Dendritic cell treated with granulocyte-macrophage colony-stimulating factor and Interleukin-4, amounts not matched to agents 40 ng/mL and 50 ng/mL, for 4 days (primary cell): Measurements from ENCODE around the gene ELOB.

Experiments used
- H3K27ac Mint-ChIP-seq: one replicate; pipeline ENCODE4 v1.8.0; 2022; ENCODE audit warnings: mild to moderate bottlenecking, mixed read lengths
- H3K27me3 Mint-ChIP-seq: one replicate; pipeline ENCODE4 v1.8.0; 2022; ENCODE audit warnings: mild to moderate bottlenecking, mixed read lengths
- H3K36me3 Mint-ChIP-seq: one replicate; pipeline ENCODE4 v1.8.0; 2022; ENCODE audit warnings: low read depth, mixed read lengths
- H3K4me1 Mint-ChIP-seq: one replicate; pipeline ENCODE4 v1.8.0; 2022; ENCODE audit warnings: low read depth, mixed read lengths
- H3K4me3 Mint-ChIP-seq: one replicate; pipeline ENCODE4 v1.8.0; 2022; ENCODE audit warnings: mild to moderate bottlenecking, moderate library complexity, mixed read lengths
- H3K9me3 Mint-ChIP-seq: one replicate; pipeline ENCODE4 v1.8.0; 2022; ENCODE audit warnings: mixed read lengths
- intact Hi-C: fragments of 100-400 bp; cut with micrococcal nuclease; formaldehyde crosslinking; loops from one replicate; pipeline ENCODE4 v1.15.0; 2022

ELOB gene

DNA sequence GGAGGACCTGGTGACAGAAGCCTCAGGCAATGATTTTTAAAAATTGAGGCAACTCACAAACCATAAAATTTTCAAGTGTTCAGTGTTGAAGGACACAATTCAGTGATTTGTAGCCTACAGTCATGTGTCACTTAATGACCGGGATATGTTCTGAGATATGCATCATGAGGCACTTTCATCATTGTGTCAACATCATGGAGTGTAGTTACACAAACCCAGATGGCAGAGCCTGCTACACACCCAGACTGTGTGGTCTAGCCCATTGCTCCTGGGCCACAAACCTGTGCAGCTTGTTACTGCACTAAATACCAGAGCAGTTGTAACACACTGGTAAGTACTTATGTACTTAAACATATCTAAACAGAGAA lies 22.8 kb upstream of the ELOB start:
- Mint-ChIP-seq H3K9me3 (peaks cover 17% of the 10 kb centered on the region), H3K36me3 (no peaks in the 10 kb centered on the region), H3K27me3 (peaks cover 7% of the 10 kb centered on the region), H3K27ac (no peak overlapping the region), H3K4me1 (peaks cover 41% of the 10 kb centered on the region), H3K4me3 (no peak overlapping the region)
- intact Hi-C loops: no loop called here

DNA sequence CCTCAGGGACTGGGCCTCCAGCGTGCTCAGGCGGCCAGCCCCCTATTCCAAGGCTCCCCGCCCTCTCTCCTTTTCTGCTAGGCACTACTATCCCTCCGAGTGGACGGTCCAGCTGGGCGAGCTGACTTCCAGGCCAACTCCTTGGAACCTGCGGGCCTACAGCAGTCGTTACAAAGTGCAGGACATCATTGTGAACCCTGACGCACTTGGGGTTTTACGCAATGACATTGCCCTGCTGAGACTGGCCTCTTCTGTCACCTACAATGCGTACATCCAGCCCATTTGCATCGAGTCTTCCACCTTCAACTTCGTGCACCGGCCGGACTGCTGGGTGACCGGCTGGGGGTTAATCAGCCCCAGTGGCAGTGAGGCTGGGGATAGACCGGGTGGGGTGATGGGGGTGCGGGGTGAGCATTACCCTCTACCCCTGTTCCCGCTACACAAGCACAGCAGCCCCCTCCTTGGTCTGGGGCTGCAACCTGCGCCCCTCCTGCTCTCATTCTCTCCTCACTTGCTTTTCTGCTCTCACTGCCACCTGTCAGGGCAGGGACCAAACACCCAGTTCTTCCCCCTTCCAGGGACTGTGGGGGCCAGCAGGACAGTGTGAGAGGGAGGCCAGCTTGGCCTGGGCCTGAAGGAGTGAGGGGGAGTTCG lies 22.3 kb upstream of the ELOB start:
- peaks cover 7% of the 10 kb centered on the region for H3K27me3 Mint-ChIP-seq
- H3K36me3 Mint-ChIP-seq: no peaks in the 10 kb centered on the region
- peaks cover 46% of the 10 kb centered on the region for H3K4me1 Mint-ChIP-seq
- H3K9me3 Mint-ChIP-seq: peaks cover 13% of the 10 kb centered on the region
- intact Hi-C loops: no loop called here
- H3K27ac Mint-ChIP-seq: no peak overlapping the region
- no peak overlapping the region for H3K4me3 Mint-ChIP-seq

DNA sequence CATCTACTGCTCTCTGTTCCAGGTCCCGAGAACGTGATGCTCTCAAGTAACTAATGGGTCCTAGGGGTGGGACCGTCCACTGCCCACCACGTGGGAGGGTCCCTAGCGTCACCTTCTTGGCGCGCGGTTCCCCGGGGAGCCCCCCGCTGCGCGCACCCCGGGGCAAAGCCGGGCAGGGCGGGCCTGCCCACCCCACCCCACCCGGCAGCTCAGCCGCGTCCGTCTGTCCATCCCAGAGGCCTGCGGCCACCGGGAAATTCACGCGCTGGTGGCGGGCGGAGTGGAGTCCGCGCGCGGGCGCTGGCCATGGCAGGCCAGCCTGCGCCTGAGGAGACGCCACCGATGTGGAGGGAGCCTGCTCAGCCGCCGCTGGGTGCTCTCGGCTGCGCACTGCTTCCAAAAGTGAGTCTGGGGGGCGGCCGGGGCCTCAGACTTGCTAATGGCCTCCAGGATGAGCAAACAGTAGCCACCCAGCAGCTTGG lies 21.7 kb upstream of the ELOB start:
- peaks cover 52% of the 10 kb centered on the region for H3K4me1 Mint-ChIP-seq
- H3K27me3 Mint-ChIP-seq: peaks cover 4% of the 10 kb centered on the region
- no peak overlapping the region for H3K4me3 Mint-ChIP-seq
- H3K9me3 Mint-ChIP-seq: peaks cover 7% of the 10 kb centered on the region
- intact Hi-C loops: no loop called here
- H3K27ac Mint-ChIP-seq: no peak overlapping the region
- no peaks in the 10 kb centered on the region for H3K36me3 Mint-ChIP-seq

DNA sequence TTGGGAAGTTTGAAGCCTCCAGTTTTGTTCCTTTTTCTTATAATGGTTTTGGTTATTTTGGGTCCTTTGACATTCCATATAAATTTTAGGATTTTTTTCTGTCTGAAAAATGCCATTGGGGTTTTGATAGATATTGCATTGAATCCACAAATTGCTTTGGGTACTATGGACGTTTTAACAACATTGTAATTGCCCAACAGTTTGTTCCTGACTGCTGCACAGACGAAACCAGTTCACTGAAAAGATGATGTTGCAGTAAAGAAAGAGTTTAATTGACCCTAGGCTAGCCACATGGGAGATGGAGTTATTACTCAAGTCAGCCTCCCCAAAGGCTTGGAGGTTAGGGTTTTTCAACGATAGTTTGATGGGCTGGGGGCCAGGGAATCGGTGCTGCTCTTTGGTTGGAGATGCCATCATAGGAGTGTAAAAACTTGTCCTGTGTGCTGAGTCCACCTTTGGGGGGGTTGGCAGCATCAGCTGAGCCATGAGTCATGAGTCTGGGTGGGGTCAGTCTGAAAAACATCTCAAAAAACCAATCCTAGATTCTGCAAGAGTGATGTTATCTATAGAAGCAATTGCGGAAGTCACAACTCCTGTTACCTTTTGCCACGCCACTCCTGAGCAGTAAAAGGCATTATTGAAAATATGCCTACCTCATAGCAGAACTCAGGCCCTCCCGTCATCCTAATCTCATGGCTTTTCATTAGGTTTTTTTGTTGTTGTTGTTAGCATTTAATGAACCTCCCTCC lies 18.5 kb upstream of the ELOB start:
- Mint-ChIP-seq H3K27me3 (peaks cover 2% of the 10 kb centered on the region), H3K4me3 (no peak overlapping the region), H3K9me3 (no peaks in the 10 kb centered on the region), H3K4me1 (peaks cover 74% of the 10 kb centered on the region), H3K36me3 (peaks cover 6% of the 10 kb centered on the region), H3K27ac (peak overlapping the region; percentile 93)
- intact Hi-C loops: no loop called here

DNA sequence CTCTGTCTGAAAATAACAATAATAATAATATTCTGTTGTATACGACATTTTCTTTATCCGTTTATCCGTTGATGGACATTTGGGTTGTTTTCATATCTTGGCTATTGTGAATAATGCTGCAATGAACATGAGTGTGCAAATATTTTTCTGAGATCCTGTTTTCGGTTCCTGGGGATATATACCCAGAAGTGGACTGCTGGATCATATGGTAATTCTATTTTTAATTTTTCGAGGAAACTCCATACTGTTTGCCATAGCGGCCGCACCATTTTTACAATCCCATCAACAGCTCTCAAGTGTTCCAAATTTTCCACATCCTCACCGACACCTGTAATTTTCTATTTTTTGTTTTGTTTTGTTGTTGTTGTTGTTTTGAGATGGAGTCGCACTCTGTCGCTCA lies 15.9 kb upstream of the ELOB start:
- Mint-ChIP-seq H3K4me3 (peak overlapping the region; percentile 52), H3K27me3 (peaks cover 23% of the 10 kb centered on the region), H3K36me3 (peaks cover 6% of the 10 kb centered on the region), H3K4me1 (peaks cover 77% of the 10 kb centered on the region), H3K9me3 (no peaks in the 10 kb centered on the region), H3K27ac (peak overlapping the region; percentile 93)
- intact Hi-C loops: no loop called here

DNA sequence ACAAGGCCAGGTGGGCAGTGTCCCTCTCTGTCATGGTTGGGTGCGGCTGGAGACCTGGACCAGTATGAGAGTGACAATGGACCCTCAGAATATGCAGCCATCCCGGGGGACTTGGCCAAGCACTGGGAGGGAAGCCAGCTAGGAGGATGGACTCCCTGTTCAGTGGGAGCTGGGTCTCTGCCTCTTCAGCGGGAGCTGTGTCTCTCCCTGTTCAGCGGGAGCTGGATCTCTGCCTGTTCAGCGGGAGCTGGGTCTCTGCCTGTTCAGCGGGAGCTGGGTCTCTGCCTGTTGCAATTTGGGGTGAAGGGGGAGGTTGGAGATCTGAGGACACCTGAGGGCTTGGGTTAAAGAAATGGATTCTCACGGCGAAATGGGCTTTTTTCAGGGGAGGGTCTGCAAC lies 14.1 kb upstream of the ELOB start:
- Mint-ChIP-seq H3K9me3 (no peaks in the 10 kb centered on the region), H3K4me1 (peaks cover 79% of the 10 kb centered on the region), H3K36me3 (peaks cover 6% of the 10 kb centered on the region), H3K27ac (peak overlapping the region; percentile 93), H3K4me3 (no peak overlapping the region), H3K27me3 (peaks cover 36% of the 10 kb centered on the region)
- intact Hi-C loops: no loop called here

DNA sequence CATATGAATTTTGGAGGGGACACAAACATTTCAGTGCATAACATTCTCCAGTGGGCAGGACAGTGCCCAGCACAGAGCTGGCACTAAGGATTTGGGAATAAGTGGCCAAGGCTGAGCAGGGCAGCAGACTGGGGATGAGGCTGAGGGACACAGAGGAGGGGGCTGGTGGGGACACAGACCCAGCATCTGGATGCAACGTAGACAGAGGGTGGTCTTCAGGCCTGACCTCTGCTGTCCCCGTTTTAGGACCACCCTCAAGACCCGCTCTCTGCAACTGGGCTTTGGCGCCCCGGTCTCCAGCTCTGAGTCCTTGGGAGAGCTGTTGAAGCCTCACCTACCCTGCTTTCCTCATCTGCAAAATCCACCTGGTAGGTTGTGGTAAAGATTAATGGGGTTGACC lies 13.6 kb upstream of the ELOB start:
- peak overlapping the region; percentile 93 for H3K27ac Mint-ChIP-seq
- peaks cover 79% of the 10 kb centered on the region for H3K4me1 Mint-ChIP-seq

DNA sequence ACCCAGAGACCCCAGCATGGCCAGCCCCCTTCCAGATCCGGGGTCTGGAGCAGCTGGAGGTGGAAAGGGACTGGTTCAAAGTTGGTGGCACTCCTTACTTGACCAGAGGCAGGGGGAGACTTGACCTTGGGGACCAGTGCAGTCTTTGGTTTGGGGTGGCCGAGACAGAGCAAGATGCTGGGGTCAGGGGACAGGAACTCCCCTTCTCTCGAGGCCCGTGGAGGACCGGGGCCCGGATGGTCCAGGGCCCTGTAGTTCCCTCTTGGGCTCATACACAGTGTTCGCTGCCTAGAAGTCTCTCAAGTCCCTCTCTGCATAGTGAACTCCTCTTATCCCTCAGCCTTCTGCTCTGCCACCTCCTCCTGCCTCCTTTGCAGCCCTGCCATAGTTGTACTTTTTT lies 10.9 kb upstream of the ELOB start:
- no peaks in the 10 kb centered on the region for H3K9me3 Mint-ChIP-seq
- H3K4me3 Mint-ChIP-seq: peak overlapping the region; percentile 37
- peaks cover 57% of the 10 kb centered on the region for H3K27me3 Mint-ChIP-seq
- H3K4me1 Mint-ChIP-seq: peaks cover 68% of the 10 kb centered on the region
- peaks cover 10% of the 10 kb centered on the region for H3K36me3 Mint-ChIP-seq
- intact Hi-C loops: no loop called here
- peak overlapping the region; percentile 9 for H3K27ac Mint-ChIP-seq

More for the DNA sequence above, 13.6 kb upstream of the ELOB start:
- H3K9me3 Mint-ChIP-seq: no peaks in the 10 kb centered on the region
- no peak overlapping the region for H3K4me3 Mint-ChIP-seq
- intact Hi-C loops: no loop called here
- H3K27me3 Mint-ChIP-seq: peaks cover 41% of the 10 kb centered on the region
- H3K36me3 Mint-ChIP-seq: peaks cover 6% of the 10 kb centered on the region

DNA sequence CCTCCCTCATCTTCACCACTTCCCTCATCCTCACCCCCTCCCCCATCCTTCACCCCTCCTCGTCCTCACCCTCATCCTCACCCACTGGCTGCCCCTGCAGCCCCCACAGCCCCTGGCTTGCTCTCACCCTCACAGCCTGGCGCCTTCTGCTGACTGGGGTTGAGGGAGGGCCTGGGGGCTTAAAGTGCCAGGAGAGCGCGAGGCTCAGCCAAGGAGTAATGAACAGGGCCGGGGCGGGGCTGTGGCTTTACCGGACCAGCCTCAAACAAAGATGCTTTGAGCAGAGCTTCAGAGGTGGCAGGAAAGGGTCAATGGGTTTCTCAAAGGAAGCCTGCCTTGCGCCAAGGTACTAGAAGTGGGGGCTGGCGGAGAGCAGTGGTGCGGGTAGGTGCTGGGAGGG lies 10.3 kb upstream of the ELOB start, which contains the start of gene PRSS33:
Gene PRSS33, minus strand, starts transcription at position 155 of the 400 bp plus-strand sequence. CDS start 1,013 bp downstream, outside the sequence.
- H3K27me3 Mint-ChIP-seq: peaks cover 57% of the 10 kb centered on the region
- no peaks in the 10 kb centered on the region for H3K9me3 Mint-ChIP-seq

DNA sequence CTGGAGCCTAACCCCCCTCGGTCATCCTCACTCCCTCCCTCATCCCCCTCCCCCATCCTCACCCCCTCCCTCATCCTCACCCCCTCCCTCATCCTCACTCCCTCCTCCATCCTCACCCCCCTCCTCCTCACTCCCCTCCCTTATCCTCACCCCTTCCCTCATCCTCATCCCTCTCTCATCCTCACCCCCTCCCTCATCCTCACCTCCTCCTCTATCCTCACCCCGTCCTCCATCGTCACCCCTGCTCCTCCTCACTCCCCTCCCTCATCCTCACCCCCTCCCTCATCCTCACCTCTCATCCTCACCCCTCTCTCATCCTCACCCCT lies 9.7 kb upstream of the ELOB start:
- Mint-ChIP-seq H3K27ac (peak overlapping the region; percentile 78), H3K9me3 (no peaks in the 10 kb centered on the region), H3K4me1 (peaks cover 60% of the 10 kb centered on the region), H3K4me3 (peak overlapping the region; percentile 83), H3K36me3 (peaks cover 10% of the 10 kb centered on the region), H3K27me3 (peaks cover 57% of the 10 kb centered on the region)
- intact Hi-C loops: no loop called here

More for the DNA sequence above, 10.3 kb upstream of the ELOB start, which contains the start of gene PRSS33:
- H3K27ac Mint-ChIP-seq: peak within 1 kb of the TSS; percentile 78
- peak within 1 kb of the TSS; percentile 83 for H3K4me3 Mint-ChIP-seq
- intact Hi-C loops: no loop called here
- peaks cover 10% of the 10 kb centered on the region for H3K36me3 Mint-ChIP-seq
- H3K4me1 Mint-ChIP-seq: peaks cover 66% of the 10 kb centered on the region

DNA sequence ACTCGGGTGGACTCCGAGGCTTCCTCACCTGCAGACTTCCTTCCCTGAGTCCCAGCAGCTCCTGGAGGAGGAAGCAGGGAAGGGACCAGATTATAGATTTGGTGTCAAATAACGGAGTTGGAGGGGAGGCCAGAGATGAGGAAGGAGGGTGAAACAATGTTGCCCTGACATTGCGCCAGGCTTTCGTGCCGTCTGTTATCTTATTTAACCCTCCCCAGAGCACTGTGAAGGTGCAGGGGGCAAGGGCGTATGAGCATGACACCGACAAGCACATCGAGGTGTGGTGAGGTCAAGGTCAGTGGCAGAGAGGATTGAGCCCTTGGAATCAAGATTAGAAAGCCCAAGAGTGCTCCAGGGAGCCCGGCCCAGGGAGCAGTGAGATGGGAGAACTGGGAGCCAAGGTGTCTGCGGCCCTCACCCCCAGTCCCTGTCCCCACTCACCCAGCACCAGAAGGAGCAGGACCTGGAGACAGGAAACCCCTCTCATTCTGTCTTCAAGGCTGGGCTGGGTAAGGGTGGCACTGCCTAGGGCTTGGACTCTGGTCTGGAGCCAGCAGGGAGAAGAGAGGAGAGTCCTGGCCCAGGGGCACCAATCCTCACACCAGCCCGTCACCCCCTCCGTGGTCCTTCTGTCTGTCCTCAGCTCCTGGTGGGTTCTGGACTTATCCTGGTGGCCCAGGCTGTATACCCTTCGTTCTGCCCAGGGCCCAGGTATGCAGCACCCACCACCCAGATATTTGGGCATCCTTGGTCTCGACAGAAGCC lies 9.2 kb upstream of the ELOB start:
- Mint-ChIP-seq H3K36me3 (peaks cover 7% of the 10 kb centered on the region), H3K27ac (peak overlapping the region; percentile 78), H3K9me3 (no peaks in the 10 kb centered on the region), H3K4me1 (peaks cover 55% of the 10 kb centered on the region), H3K27me3 (peaks cover 58% of the 10 kb centered on the region), H3K4me3 (peak overlapping the region; percentile 83)
- intact Hi-C loops: no loop called here

DNA sequence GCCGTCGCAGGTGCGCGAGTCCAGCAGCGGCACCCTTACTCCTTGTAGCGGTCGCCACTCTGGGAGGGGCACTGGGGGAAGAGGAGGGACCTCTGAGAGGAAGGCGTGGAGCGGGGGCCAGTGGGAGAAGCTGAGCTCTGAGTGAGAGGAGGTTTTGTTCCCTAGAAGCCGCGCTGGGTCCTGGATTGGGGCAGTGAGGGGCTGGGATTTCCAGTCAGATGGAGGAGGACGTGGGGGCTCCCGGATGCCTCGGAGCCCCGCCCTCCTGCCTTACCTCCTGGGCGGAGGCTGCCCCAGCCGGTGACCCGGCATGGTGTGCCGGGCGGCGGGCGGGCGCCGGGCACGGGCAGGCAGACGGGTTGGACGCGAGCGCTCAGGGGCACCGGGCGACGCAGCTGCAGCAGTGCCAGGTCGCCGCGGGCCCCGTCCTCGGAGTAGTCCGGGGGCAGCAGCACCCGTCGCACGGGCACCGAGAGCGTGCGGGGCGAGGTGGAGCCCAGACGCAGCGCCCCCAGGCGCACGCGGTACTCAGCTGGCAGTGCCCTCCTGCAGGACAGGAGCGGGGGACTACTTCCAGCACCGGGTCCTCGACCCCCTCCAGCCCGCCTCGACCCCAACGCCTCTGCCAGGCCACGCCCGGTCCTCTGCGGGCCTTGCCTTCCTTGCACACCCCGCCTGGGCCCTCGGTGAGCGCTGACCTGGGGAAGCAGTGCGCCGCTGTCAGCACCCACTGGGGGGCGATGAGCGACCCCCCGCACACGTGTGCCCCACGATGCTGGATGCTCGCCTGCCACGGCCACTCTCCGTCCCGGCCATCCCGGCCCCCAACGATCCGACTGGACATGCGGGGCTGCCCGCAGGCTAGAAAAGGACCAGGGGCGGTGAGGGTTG lies 8.3 kb upstream of the ELOB start:
- peaks cover 46% of the 10 kb centered on the region for H3K4me1 Mint-ChIP-seq
- intact Hi-C loops: no loop called here
- H3K36me3 Mint-ChIP-seq: peaks cover 5% of the 10 kb centered on the region
- no peaks in the 10 kb centered on the region for H3K9me3 Mint-ChIP-seq
- peak overlapping the region; percentile 83 for H3K4me3 Mint-ChIP-seq
- H3K27ac Mint-ChIP-seq: peak overlapping the region; percentile 78
- H3K27me3 Mint-ChIP-seq: peaks cover 55% of the 10 kb centered on the region

DNA sequence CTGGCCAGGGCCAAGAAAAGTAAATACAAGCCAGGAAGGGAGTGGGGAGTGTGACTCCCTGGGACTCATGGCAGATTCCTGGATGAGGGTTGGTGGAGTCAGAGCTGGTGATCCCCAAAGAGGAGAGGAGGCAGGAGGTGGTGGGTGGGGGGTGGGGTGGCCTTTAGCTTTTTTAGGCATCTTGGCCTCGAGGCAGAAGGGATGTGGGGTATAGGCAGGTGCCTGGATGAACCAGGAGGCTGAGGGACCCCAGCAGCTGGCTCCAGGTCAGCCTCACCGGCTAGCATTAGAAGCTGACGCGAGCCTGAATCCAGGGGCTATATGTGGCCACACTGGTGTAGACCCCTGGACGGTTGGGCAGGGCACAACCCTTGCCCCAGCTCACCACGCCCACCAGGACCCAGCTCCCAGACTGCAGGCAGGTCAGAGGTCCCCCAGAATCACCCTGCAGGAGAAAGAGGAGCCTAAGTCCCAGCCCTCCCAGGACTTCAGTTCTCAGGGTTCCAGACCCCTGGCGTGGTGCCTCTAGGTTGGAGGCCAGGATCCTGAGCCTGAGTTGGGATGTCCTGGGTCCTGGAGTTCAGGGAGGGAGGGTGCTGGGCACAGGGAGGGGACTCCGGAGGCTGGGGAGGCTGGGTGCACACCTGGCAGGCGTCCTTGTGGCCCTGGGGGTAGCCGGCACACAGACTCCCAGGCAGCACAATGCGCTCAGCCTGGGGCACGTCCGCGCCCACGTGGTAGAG lies 7.4 kb upstream of the ELOB start:
- Mint-ChIP-seq H3K27ac (peak overlapping the region; percentile 78), H3K4me1 (peaks cover 41% of the 10 kb centered on the region), H3K4me3 (peak overlapping the region; percentile 83), H3K9me3 (no peaks in the 10 kb centered on the region), H3K27me3 (peaks cover 52% of the 10 kb centered on the region), H3K36me3 (peaks cover 5% of the 10 kb centered on the region)
- intact Hi-C loops: no loop called here
